Prostate gland (tissue), 2 donors: ENCODE results near the gene SCYGR4. TPM values are rescaled to one million over a fixed set of nuclear protein-coding genes. Genes with fewer than 3 reads are reported as not detected.

Experiments used
- DNase-seq: peaks from one replicate; pipeline ENCODE4 v3.0.0-alpha.2; 2019; ENCODE audit warnings: low spot score
- H3K27ac ChIP-seq, 2 donors: fragments of 200-600 bp; sonication (generic); 2 replicates each; pipeline ENCODE4 v1.5.1; 2017 to 2019
- H3K27me3 ChIP-seq: fragments of 200-600 bp; sonication (generic); replicated peaks from 2 replicates; pipeline ENCODE4 v1.5.1; 2019; ENCODE audit not compliant: insufficient read depth
- H3K36me3 ChIP-seq, 2 donors: fragments of 200-600 bp; sonication (generic); 1 replicate in 1 of 2; 2 replicates in 1 of 2; pipeline versions ENCODE4 v1.5.1 to v1.8.1; 2017 to 2019
- H3K4me1 ChIP-seq: fragments of 200-600 bp; sonication (generic); replicated peaks from 2 replicates; pipeline ENCODE4 v1.5.1; 2019
- H3K4me3 ChIP-seq, 2 donors: fragments of 200-600 bp; sonication (generic); 2 replicates each; pipeline ENCODE4 v1.5.1; 2017 to 2019
- H3K9me3 ChIP-seq: fragments of 200-600 bp; sonication (generic); 2 replicates; pipeline ENCODE4 v1.5.1; 2017
- POLR2A ChIP-seq: fragments of 450-650 bp; IDR thresholded peaks from one replicate; pipeline ENCODE4 v1.6.1; 2016; ENCODE audit warnings: antibody characterized with exemption, mild to moderate bottlenecking
- POLR2AphosphoS5 ChIP-seq: sonication (generic); formaldehyde crosslinking; IDR thresholded peaks from one replicate; pipeline ENCODE4 v1.6.1; 2017; ENCODE audit warnings: antibody characterized with exemption
- WGBS: methylation state at CpG from one replicate; pipeline ENCODE4 v1.1.5; 2018; 5-methylcytosine and 5-hydroxymethylcytosine counted together
- intact Hi-C: fragments of 100-400 bp; cut with DNase I; formaldehyde crosslinking; loops from one replicate; pipeline ENCODE4 v1.14.2; 2022
- total RNA-seq, 2 donors: library from RNA; depleted of rRNA; stranded (reverse); fragments of >200 nt; gene quantifications; one replicate each; pipeline ENCODE4 v1.1.0, GENCODE V29; 2016
- TF ChIP-seq, protein P1 (sequence below), 4 experiments: fragments of 200-600 bp in 2 of 4; fragments of 450-650 bp in 2 of 4; sonication (generic) in 2 of 4; IDR thresholded peaks; 1 replicate in 3 of 4; 2 replicates in 1 of 4; pipeline ENCODE4 v1.5.1; 2016 to 2019; ENCODE audit warnings: antibody characterized with exemption in 4 of 4, mild to moderate bottlenecking in 2 of 4, moderate library complexity in 2 of 4

The SCYGR4 gene, protein sequence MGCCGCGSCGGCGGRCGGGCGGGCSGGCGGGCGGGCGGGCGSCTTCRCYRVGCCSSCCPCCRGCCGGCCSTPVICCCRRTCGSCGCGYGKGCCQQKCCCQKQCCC
- total RNA-seq: not detected

DNA sequence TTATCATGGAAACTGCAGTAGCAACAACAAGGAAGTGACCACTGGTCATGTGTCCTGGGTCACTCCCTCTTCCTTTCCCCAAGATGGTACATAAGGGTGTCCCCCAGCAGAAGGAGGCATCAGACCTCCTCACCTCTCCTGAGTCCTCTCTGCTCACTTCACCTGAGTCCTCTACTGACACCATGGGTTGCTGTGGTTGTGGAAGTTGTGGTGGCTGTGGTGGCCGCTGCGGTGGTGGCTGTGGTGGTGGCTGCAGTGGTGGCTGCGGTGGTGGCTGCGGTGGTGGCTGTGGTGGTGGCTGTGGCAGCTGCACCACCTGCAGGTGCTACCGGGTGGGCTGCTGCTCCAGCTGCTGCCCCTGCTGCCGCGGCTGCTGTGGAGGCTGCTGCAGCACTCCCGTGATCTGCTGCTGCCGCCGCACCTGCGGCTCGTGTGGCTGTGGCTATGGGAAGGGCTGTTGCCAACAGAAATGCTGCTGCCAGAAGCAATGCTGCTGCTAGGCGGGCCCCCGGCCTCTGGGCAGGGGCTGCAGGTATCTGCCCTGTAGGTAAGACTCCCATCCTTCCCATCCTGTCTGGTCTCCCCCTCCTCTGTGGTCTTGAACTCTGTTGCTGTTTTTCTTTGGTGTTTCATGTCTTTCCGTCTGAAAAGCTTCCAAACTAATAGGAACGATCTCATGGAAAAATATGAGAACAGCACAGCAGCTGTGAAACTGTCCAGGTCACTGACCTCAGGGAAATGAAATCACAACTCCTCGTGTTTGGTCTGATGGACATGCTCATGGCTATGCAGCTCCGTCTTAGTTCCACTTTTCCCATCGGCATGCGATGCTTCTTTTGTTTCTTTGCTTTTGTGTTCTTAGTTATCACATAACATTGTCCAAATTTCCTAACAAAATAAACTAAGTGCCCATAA, at the start of gene SCYGR4:
SCYGR4 (plus strand) TSS at position 183 of the 915 bp plus-strand sequence; CDS start at position 183, 0 bp downstream.
- DNase-seq: no peak
- Histone ChIP-seq H3K27ac (no peak within 1 kb of the TSS), H3K27me3 (peaks cover 2% of the 10 kb centered on the region), H3K4me3 (no peak within 1 kb of the TSS), H3K9me3 (no peaks in the 10 kb centered on the region), H3K36me3 (no peaks in the 10 kb centered on the region), H3K4me1 (no peaks in the 10 kb centered on the region)
- WGBS: 46% methylated on average over 13 of the region's 20 CpGs
- intact Hi-C loops: no loop called here
- no peak for TF ChIP-seq POLR2AphosphoS5
- TF ChIP-seq POLR2A: no peak
- TF ChIP-seq, protein P1, sequence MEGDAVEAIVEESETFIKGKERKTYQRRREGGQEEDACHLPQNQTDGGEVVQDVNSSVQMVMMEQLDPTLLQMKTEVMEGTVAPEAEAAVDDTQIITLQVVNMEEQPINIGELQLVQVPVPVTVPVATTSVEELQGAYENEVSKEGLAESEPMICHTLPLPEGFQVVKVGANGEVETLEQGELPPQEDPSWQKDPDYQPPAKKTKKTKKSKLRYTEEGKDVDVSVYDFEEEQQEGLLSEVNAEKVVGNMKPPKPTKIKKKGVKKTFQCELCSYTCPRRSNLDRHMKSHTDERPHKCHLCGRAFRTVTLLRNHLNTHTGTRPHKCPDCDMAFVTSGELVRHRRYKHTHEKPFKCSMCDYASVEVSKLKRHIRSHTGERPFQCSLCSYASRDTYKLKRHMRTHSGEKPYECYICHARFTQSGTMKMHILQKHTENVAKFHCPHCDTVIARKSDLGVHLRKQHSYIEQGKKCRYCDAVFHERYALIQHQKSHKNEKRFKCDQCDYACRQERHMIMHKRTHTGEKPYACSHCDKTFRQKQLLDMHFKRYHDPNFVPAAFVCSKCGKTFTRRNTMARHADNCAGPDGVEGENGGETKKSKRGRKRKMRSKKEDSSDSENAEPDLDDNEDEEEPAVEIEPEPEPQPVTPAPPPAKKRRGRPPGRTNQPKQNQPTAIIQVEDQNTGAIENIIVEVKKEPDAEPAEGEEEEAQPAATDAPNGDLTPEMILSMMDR (IDR thresholded peaks at IDR 0.05): no peak

DNA sequence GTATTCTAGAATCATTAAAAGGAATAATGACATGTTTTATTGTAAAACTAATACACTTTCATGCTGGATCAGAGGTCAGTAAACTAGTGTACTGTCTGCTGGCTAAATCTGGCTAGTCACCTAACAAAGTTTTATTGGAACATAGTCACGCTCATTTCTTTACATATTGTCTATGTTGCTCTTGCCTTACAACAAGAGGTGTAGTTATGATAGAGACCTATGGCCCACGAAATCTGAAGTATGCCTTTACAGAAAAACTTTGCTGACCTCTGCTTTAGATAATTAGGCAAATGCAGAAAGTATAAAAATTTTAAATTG, 48.5 kb upstream of the SCYGR4 start:
- TF ChIP-seq POLR2A (no peak), POLR2AphosphoS5 (no peak)
- TF ChIP-seq, protein P1 (IDR thresholded peaks at IDR 0.05): no peak
- no peak overlapping the region for H3K27ac ChIP-seq
- H3K9me3 ChIP-seq: no peaks in the 10 kb centered on the region
- H3K27me3 ChIP-seq: no peaks in the 10 kb centered on the region
- H3K4me3 ChIP-seq: no peak overlapping the region
- intact Hi-C loops: no loop called here
- 61% methylated on average over 2 of the region's 2 CpGs for WGBS
- no peaks in the 10 kb centered on the region for H3K36me3 ChIP-seq
- H3K4me1 ChIP-seq: no peaks in the 10 kb centered on the region
- no peak for DNase-seq

DNA sequence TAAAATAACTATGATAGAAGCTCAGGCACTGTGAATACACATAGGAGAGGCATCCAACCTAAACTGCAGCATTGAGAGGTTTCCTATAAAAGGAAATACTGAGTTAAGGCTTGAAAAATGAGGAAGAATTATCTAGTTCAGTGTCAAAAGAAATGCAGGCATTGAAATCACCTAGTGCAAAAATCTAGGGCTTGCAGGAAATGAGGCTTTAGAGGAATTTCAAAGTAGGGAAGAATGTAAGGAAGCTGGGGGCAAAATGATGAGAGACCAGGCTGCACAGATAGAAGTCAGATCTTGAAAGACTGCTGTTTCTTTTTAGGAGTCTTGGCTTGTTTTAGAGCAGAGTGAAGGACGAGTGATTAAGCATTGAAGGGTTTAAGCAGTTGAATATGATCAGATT, 46.7 kb upstream of the SCYGR4 start:
- intact Hi-C loops: no loop called here
- DNase-seq: no peak
- WGBS: 59% methylated on average over 1 of the region's 1 CpG
- Histone ChIP-seq H3K27me3 (no peaks in the 10 kb centered on the region), H3K4me1 (no peaks in the 10 kb centered on the region), H3K4me3 (no peak overlapping the region), H3K9me3 (no peaks in the 10 kb centered on the region), H3K27ac (no peak overlapping the region), H3K36me3 (no peaks in the 10 kb centered on the region)
- TF ChIP-seq POLR2AphosphoS5 (no peak), POLR2A (no peak)
- TF ChIP-seq, protein P1 (IDR thresholded peaks at IDR 0.05): no peak

DNA sequence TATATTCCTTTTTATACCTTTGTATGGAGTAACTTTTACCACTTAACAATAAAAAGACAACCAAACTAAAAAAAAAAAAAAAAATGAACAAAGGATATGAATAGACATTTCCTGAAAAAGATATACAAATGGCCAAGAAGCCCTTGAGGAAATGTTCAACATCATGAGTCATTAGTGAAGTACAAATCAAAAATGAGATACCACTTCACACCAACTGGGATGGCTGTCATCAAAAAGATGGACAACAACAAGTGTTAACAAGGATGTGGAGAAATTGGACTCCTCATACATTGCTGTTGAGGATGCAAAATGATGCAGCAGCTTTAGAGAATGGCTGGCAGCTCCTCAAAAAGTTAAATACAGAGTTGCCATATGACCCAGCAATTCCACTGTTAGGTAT, 41.2 kb upstream of the SCYGR4 start:
- no peak for DNase-seq
- Histone ChIP-seq H3K9me3 (no peaks in the 10 kb centered on the region), H3K27ac (no peak overlapping the region)

More for the DNA sequence above, 41.2 kb upstream of the SCYGR4 start:
- Histone ChIP-seq H3K4me3 (no peak overlapping the region), H3K36me3 (no peaks in the 10 kb centered on the region), H3K4me1 (no peaks in the 10 kb centered on the region), H3K27me3 (no peaks in the 10 kb centered on the region)
- TF ChIP-seq, protein P1 (IDR thresholded peaks at IDR 0.05): no peak
- TF ChIP-seq POLR2AphosphoS5 (no peak), POLR2A (no peak)
- intact Hi-C loops: no loop called here
